Stimulated activated CD8-positive, alpha-beta memory T cell treated with anti-CD3 and anti-CD28 coated beads, Interleukin-15, amount 100 ng/mL, for 4 hours (primary cell): ENCODE measurements around the gene SDC3.

ENCODE experiments used
- DNase-seq, 2 donors: peaks; one replicate each; pipeline ENCODE4 v3.0.0-alpha.2; 2020; ENCODE audit warnings: low read depth in 2 of 2

SDC3 gene

DNA sequence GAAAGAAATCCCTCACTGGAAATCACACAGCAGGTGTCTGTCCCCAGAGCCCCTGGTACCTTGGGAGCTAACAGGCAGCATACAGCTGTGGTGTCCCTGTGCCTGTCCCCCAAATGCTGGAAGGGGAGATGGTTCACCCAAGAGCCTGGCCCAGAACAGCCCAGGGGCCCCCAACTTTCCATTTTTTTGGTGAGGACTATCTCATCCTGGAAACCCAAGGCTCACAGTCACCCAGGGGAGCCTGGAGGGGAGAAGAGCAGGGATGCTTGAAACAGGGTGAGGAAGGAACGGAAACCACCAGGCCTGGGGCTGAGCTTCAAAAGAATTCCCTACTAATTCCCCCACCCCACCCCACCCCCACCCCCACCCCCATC lies 3.6 kb downstream of the SDC3 start:
- DNase-seq, result no peak

DNA sequence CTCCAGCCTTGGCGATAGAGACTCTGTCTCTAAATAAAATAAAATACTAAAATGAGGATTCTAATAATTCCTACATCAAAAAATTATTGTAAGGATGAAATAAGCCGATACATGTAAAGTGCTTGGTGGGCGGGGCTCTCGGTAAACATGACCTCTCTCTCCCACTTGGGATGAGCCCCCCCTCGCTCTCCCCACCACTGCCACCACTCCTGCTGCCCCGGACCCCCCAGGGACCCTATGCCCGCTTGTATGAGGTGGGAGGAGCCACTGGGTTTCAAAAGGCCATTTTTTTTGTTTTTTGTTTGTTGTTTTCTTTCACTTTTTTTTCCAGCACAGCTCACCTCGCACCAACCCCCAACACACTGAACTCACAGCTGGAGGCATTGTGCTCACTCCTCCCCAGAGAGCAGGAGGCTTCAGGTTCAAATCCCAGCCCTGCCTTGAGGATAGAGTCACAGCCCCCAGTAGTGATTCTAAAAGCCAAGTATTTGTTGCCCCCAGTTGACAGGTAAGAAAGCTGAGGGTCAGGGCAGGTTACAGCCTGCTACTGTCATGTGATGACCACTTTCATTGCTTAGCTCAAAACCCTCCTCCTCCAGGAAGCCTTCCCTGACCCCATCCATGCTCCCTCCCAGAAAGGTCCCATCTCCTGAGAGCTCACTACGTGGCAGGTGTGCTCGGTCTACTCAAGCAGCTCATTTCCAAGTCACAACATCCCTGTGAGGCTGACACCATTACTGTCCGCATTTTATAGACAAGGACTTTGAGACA lies 4.2 kb downstream of the SDC3 start:
- DNase-seq, result no peak

DNA sequence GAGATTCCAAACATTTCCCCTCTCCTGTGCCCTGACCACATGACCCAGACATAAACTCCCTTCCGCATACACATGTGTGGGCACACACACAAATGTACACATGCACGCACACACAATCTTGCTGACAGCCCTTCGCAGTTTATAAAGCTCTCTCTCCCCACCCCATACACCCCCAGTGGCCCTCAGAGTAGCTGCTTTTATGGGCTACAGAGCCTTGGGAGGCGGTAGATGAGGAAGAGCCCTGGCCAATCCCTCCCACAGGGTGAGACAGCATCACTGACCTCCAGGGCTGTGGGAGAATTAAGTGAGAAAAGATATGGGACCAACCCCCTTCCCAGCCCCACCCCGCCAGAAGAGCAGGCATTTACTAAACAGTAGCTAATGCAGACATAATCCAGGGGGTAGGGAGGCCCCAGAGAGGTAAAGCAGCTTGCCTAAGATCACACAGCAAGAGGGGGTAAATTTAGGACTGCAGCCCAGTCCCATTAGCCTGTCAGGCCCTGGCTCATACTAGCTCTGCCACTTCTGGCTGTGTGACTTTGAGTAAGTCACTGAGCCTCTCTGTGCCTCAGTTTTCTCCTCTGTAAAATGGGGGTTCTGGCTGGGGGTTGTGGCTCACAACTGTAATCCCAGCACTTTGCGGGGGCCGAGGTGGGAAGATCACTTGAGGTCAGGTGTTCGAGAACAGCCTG lies 5.1 kb downstream of the SDC3 start:
- DNase-seq, result no peak

DNA sequence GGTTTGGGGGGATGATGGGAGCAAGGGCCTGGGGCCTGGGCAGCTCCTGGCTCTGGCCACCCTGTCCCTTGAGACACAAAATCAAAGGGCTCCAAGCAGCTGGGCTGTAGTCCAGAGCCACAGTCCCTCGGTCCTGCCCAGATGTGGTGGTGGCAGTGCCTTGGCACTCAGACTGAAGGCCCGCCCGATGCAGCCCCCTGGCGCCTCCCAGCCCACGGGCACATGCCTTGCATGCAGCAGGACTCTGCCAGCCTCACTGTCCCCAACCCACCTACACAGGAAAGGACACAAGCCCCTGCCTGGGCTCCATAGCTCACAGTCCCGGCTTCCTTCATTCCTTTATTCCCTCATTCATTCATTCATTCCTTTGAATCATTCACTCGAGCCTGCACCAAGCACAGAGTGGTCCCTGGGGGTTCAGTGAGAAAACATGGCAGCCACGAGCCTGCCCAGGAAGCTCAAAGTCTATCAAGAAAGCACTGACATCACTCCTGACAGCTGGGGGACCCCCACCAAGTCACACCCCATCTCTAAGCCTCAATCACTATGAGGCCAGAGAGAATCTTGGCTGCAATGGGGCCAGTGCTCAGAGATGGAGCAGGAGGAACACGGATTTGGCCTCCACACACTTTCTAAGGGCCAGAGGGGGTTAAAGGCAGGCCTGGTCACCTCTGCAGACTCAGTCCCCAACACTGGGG lies 5.8 kb downstream of the SDC3 start:
- no peak for DNase-seq

DNA sequence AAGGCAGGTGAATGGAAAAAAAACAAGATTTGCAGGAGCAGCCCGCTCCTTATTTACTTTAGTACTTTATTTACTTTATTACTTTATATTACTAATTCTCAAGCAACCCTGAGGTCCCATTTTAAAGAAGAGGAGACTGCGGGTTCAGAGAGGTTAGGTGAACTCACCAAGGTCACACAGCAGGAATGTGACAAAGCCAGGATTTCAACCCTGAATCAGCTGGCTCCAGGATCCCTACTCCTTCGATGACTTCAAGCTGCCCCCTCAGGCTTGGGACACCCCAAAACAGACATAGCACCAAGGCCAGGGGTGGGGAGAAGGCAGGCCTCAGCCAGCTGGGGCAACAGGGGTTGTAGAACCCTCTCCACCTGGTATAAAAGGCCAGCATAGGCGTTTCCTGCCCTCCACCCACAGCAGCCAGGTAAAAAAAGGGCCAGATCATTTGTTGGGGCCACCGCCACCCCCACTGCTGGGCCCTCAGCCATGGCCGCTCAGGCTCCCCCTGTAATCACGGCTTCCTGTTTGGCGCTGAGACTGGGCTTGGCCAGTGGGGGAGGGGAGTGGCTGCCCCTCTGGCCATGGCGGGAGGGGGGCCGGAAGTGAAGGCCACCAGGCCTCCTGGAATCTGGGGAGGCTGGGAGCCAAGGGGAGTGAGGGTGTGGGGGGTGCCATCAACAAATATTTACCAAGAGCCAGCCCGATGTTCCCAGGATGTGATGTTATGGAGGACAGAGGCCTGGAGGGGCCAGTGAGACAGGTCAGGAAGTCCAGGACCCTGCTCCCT lies 6.6 kb downstream of the SDC3 start:
- no peak for DNase-seq

DNA sequence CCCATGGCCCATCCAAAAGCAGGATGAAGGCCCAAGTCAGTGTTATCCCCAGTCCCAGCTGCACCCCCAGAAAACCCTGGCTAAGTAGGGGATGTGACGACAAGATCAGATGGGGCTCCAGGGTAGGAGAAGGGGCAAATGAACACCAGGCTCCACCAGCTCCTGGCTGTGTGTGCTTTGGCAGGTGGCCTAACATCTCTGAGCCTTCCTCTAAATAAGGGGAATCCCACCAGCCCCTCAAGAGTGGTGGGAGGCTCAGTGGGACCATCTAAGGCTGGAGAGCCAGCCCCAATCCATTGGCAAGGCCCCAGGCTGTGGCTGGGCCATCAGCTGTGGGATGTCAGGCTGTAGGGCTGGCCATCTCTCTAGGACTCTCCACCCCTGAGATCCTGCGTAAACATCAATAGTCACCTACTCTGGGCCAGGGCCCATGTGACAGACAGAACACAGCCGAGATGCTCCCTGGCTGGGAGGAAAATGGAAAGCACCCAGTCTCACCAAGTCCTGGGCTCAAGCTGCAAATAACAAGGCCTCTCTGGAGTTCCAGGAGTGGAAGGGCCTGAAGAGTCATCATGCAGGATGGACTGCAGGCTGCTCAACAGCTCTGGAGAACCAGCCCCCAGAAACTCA lies 7.5 kb downstream of the SDC3 start:
- no peak for DNase-seq

DNA sequence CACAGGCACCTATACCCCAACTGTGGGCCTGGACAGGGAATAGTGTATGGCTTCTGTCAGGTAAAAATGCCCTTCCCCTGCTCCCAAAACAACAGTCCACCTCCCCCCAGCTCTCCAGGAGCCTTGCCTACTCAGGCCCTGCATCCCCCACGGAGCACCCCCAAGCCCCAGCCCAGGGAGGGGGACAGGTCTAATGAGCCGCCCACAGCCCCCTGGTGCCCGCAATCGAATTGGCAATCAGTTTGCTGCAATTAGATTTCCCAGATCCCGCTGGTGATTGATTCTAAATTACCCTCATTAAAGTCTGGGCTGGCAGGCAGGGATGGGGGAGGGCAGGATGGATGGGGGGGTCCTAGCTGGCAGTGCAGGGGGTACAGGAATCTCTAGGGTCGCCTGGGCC lies 8.1 kb downstream of the SDC3 start:
- no peak for DNase-seq

DNA sequence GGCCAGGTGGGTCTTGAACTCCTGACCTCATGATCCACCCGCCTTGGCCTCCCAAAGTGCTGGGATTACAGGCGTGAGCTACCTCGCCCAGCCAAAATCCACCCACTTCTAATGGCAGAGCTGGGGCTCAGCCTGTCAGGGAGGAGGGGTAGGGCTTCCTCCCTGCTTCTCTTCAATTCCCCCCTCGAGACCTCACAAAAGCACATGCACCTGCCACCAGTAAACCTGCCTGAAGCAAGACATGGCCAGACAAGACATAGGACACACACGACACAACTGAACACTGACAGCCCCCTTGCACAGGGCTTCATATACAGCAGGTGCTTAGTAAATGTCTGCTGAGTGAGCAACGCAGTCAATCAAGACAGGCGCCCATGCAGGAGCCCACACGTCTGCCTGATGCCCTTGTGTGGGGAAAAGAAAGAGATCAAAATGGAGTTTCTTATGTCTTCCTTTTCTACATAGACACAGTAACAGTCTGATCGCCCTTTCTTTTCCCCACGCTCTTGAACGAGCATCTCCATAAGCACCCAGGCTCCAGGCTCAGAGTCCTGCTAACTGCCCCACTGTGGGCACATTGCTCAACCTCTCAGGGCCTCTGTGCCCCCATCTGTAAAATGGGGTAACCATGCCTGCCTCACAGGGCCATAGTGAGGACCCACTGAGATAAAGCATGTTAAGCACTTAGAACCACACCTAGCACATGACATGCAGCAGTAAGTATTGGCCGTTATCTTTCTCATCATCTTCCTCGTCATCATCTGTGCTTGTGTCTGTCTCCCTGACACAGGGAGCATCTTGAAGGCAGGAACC lies 8.8 kb downstream of the SDC3 start:
- no peak for DNase-seq

DNA sequence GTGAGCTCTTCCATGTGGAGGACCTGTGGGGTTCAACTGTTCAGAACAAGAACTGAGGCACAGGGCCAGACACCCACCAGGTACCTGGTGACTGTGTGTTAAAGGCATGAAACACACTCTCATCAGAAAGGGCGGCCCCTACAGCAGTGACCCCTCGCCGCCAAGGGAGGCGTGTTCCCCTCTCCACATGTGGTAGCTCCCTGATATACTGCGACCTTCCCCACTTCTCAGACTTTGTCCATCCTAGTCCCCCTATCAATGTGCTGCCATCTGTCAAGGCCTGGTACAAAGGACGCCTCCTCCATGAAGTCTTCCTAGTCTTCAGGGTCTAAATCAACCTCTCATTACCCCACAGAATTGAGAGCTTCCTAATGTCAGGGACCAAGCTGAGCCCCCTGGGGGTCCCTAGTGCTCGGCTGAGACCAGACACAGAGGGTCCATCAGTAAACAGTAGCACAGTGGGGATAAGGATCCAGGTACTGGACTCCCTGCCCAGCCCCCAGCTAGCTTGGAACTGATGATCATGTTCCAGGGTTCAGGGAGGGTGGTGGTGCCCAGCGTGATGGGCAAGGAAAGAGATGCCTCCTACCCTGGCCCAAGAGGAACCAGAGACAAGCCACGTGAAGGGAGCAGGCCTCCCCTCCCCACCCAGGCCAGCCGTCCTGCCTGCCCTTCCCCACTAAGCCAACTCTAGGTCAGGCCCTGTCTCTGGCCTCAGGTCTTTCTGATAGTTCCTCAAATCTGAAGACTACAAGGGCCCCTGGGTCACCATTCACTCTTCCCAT lies 10.3 kb downstream of the SDC3 start:
- DNase-seq, result no peak

DNA sequence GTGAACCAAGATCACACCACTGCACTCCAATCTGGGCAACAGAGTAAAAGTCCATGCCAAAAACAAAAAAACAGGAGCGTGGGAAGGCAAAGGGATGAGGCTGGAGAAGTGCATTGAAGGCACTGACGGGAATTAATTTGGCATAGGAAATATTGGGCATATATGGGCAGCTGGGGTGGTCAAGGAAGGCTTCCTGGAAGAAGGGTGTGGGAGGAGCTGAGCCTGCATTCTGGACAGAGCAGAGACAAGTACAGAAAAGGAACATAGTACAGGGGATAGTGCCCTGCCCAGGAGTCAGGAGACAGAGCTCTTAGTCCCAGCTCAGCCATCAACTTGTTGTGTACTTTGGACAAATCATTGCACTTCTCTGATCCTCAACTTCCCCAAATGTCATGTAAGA lies 11.7 kb downstream of the SDC3 start:
- DNase-seq, result no peak

DNA sequence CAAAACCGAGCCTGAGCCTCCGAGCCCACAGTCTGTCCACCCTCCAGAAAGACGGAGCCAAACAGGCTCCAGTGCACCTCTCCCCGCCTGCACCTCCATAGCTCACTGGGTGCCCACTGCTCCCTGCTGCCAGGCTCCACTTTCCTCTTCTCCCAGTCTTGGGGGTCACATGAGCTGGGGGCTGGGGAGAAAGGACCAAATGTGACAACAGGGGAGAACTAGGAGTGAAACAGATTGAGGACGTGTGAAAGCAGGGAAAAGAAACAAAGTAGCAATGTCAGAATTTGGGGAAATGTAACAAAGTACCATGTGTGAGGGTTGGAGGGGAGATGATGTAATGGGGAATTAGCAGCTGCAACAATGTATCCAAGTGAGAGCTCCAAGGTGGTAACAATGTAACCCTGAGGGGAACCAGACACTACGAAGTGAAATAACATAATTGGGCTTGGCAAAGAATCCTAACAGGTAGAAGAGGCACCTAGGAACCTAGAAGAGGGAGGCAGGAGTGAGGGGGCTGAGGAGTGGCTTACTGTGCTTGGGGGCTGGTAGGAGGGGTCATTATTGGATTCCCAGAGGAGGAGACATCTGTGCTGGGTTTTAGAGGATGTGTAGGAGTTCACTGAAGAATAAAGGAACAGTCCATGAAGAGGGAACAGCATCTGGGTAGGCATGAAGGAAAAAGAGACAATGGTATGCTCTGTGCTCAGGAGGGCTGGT lies 12.5 kb downstream of the SDC3 start:
- no peak for DNase-seq

DNA sequence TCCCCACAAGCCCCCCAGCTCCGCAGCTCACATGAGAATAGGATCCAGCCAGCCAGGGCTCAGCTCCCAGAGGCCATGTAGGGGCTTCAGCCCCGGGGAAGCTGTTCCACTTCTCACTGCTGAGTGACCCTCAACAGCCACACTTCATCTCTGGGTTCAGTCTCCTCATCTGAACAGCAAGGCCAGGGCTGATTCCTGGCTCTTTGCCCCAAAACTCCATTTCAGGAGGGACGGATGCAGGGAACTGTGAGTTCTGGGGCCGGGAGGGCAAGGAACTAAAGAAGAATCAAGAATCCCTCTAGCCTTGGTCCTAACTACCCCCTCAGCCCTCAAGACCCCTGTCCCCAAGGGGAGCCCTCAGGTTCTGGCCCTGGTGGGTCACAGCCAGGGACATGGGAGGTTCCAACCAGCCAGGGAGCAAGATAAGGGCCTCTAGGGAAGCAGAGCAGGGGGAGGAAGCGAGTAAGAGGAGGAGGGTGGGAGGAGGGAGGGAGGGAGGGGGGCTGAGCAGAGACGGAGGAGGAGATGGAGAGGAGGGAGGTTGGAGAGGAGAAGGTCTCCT lies 13.1 kb downstream of the SDC3 start:
- no peak for DNase-seq

DNA sequence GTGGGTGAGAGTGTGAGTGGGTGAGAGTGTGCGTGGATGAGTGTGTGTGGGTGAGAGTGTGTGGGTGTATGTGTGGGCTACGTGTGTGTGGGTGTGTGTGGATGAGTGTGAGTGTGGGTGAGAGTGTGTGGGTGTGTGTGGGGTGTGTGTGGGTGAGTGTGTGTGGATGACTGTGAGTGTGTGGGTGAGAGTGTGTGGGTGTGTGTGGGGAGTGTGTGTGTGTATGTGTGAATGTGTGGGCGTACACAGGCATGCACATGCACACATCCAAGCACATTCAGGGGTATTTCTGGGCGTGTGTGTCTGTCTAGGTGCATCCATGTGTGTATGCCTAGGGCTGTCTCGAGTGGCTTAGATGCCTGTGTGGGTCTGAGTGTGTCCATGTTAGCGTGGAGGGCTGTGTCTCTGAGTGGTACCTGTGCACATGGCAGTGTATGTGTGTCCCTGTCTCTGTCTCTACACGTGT lies 14.0 kb downstream of the SDC3 start:
- no peak for DNase-seq

DNA sequence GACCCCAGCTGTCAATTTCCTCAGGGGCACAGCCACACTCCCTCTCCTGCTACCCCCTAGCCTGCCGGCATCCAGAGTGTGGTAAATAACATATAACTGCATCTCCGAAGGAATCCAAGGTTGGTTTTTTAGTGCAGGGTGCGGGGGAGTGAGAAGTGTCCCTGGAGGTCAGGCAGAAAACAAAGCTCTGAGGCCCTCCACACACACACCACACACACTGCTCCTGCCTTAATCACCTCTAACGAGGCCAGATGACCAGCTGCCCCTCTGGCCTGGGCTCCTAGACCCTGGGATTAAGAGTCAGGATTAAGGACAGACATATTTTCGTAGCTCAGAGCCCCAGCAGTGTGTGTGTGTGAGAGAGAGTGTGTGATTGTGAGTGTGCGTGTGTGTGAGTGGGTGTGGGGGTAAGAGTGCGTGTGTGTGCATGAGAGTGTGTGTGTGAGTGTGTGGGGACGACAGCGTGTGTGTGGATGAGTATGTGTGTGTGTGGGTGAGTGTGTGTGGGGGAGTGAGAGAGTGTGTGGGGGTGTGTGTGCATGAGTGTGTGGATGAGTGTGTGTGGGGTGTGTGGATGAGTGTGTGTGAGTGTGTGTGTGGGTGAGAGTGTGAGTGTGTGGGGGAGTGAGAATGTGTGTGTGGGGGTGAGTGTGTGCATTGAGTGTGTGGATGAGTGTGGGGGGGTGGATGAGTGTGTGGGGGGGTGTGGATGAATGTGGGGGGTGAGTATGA lies 14.6 kb downstream of the SDC3 start:
- no peak for DNase-seq

DNA sequence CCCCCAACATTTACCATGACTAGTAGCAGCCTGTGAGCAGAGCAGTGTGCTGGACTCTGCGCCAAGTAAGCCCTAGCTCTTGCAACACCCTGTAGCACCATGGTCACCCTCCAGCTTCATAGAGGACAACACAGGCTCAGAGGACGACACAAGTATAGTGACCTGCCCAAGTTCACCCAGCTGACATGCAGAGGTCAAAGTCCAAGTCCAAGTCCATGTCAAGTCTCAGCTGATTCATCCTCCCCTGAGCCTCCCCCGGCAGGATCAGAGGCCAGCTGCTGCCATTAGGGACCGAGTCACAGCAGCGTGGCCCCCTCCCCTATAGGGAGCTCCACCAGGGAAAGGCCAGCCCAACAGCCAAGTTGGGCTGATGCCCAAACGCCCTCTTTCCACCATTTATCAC lies 15.9 kb downstream of the SDC3 start:
- no peak for DNase-seq

DNA sequence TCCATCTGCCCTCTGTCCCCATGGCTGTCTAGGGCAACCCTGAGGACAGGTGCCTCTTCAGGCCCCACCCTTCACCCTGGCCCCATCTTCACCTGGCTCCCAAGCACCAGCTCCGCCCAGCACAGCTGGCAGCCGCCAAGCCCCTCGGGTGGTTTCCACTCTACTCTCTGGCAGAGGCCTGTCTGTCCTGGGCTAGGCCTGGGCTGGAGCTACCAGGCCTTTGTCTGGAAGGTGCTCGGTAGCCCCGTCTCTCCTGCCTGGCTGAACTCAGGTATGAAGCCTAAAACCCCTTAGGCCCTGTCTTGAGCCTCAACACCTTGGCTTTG lies 17.4 kb downstream of the SDC3 start:
- no peak for DNase-seq

DNA sequence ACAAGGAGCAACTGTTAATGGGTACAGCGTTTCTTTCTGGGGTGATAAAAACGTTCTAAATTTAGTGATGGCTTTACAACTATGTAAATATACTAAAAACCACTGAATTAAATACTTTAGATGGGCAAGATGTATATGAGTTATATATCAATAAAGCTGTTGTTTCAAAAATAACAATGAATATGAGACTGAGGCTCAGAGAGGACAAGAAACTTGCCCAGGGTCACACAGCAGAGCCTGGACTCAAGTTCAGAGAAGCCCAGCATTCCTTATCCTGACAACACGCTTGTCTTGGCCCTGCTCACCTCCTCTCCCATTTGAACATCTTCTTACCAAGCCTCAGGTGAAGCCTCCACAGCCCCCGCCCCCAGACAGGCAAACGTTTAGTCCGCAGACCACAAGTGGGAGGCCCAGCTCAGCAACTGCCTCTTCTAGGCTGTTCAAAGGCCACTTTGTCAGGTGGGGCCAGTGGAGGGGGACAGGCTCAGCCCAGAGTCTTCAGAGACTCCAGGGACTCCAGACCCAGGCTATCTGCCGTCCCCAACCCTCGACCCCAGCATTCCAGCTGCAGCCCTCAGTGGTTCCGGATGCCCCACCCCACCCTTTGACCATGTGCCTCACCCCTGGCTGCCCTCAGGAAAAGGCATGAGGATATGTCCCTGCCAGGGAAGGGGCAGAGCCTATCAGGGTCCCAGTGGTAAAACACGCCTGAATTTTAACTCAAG lies 17.9 kb downstream of the SDC3 start:
- no peak for DNase-seq

DNA sequence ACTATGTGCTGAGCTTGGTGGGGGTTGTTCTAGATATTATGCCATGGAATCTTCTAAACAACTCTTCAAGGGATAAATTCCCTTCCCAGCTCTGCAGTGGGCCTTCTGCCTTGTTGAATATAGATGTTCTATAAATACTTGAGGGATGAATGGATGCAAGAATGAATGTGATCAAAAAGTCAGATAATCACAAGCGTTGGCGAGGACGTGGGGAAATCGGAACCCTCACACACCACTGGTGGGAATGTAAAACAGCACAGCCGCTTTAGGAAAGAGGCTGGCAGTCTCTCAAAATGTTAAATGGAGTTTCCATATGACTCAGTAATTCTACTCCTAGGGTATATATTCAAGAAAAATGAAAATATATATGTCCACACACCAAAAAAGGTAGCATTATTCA lies 19.0 kb downstream of the SDC3 start:
- DNase-seq, result no peak
